ENCODE data around the gene SGCE. TPM values are rescaled to one million over a fixed set of nuclear protein-coding genes. Genes with fewer than 3 reads are reported as not detected.

The SGCE gene
- total RNA-seq, 1 experiment from 2014 or later, result 17.4 TPM

- no peak for ATAC-seq
- H3K4me3 ChIP-seq (replicated peaks in 1 of 2; ENCODE audit: low read depth in 1 of 2, low read length in 2 of 2), result no peak overlapping the region
- no peaks in the 10 kb centered on the region for H3K9me3 ChIP-seq (ENCODE audit: control insufficient read depth in 1 of 2, insufficient read depth in 1 of 2, low read depth in 1 of 2, low read length in 2 of 2)
- no peak for TF ChIP-seq JUND (IDR thresholded peaks at IDR 0.05)
- TF ChIP-seq TCF7L2 (IDR thresholded peaks at IDR 0.05; ENCODE audit: borderline replicate concordance, extremely low read depth, insufficient read depth, insufficient read length), result no peak
- no peak for TF ChIP-seq SRF (IDR thresholded peaks at IDR 0.05; ENCODE audit: low read depth)
- no peak for TF ChIP-seq REST (IDR thresholded peaks at IDR 0.05; ENCODE audit: low read depth)
- intact Hi-C loops (cut with micrococcal nuclease), result no loop called here
- H3K27me3 ChIP-seq (ENCODE audit: insufficient read depth, low read length), result no peaks in the 10 kb centered on the region
- no peaks in the 10 kb centered on the region for H3K79me2 ChIP-seq (ENCODE audit: insufficient read depth, low read length)
- H3K4me2 ChIP-seq (ENCODE audit: low read length), result no peak overlapping the region
- H3K9ac ChIP-seq (ENCODE audit: low read length), result no peak overlapping the region
- no peaks in the 10 kb centered on the region for H3K36me3 ChIP-seq (ENCODE audit: control insufficient read depth in 1 of 2, insufficient read depth in 2 of 2, low read length in 2 of 2)
- H3K27ac ChIP-seq (ENCODE audit: low read depth, low read length), result no peak overlapping the region
- no peak for DNase-seq (ENCODE audit: low read depth, low spot score)
- H4K20me1 ChIP-seq (ENCODE audit: insufficient read depth), result no peaks in the 10 kb centered on the region
- ChIA-PET POLR2A (no interaction called here), CTCF (no interaction called here), RAD21 (ENCODE audit: low non-redundant PET in 1 of 2, low total read pairs in 2 of 2, uncharacterized antibody in 2 of 2, unreplicated experiment in 2 of 2) (no interaction called here)
- H3K9me2 ChIP-seq (ENCODE audit: insufficient read depth), result no peaks in the 10 kb centered on the region
- H3K4me1 ChIP-seq (ENCODE audit: control insufficient read depth in 1 of 2, insufficient read depth in 2 of 2, low read length in 2 of 2), result no peaks in the 10 kb centered on the region
- no TSS peak for BruUV-seq (replicated peaks)
- H2AFZ ChIP-seq (ENCODE audit: low read depth, low read length, poor library complexity, severe bottlenecking), result no peak overlapping the region
Measured at GRCh38 chr7:94676431-94676830, 20.5 kb upstream of the SGCE start.

- TF ChIP-seq EZH2 (IDR thresholded peaks at IDR 0.05) (no peak), POLR2AphosphoS5 (IDR thresholded peaks at IDR 0.05; ENCODE audit: low read depth, low read length) (no peak), TCF7L2 (IDR thresholded peaks at IDR 0.05; ENCODE audit: borderline replicate concordance, extremely low read depth, insufficient read depth, insufficient read length) (no peak), FOSL1 (IDR thresholded peaks at IDR 0.05; ENCODE audit: low read depth) (no peak), RAD21 (IDR thresholded peaks at IDR 0.05; ENCODE audit: low read depth) (no peak)
- Histone ChIP-seq H3K9ac (ENCODE audit: low read length) (no peak overlapping the region), H3K9me3 (ENCODE audit: control insufficient read depth in 1 of 2, insufficient read depth in 1 of 2, low read depth in 1 of 2, low read length in 2 of 2) (no peaks in the 10 kb centered on the region), H2AFZ (ENCODE audit: low read depth, low read length, poor library complexity, severe bottlenecking) (no peak overlapping the region), H3K9me2 (ENCODE audit: insufficient read depth) (no peaks in the 10 kb centered on the region), H3K4me2 (ENCODE audit: low read length) (no peak overlapping the region), H3K27me3 (ENCODE audit: insufficient read depth, low read length) (no peaks in the 10 kb centered on the region), H4K20me1 (ENCODE audit: insufficient read depth) (no peaks in the 10 kb centered on the region), H3K79me2 (ENCODE audit: insufficient read depth, low read length) (no peaks in the 10 kb centered on the region), H3K4me1 (ENCODE audit: control insufficient read depth in 1 of 2, insufficient read depth in 2 of 2, low read length in 2 of 2) (no peaks in the 10 kb centered on the region), H3K36me3 (ENCODE audit: control insufficient read depth in 1 of 2, insufficient read depth in 2 of 2, low read length in 2 of 2) (no peaks in the 10 kb centered on the region), H3K4me3 (replicated peaks in 1 of 2; ENCODE audit: low read depth in 1 of 2, low read length in 2 of 2) (no peak overlapping the region), H3K27ac (ENCODE audit: low read depth, low read length) (no peak overlapping the region)
- DNase-seq (ENCODE audit: low read depth, low spot score) (no peak), ATAC-seq (no peak)
- ChIA-PET CTCF (interaction anchor here (0.7 kb wide), 1 partner anchor 16 kb away, joined by 3 read pairs; no protein-coding TSS in a partner anchor), RAD21 (ENCODE audit: low non-redundant PET in 1 of 2, low total read pairs in 2 of 2, uncharacterized antibody in 2 of 2, unreplicated experiment in 2 of 2) (no interaction called here), POLR2A (no interaction called here)
- no TSS peak for BruUV-seq (replicated peaks)
- intact Hi-C loops (cut with micrococcal nuclease), result no loop called here
Measured at GRCh38 chr7:94675356-94675755, 19.4 kb upstream of the SGCE start.

Data from HCT116 (cell line).